C1 segment of cervical spinal cord (tissue), 14 donors: ENCODE results near the gene CPLX1.

Experiments
- DNase-seq, 14 donors: peaks; one replicate each; lab custom pipeline; 2025; lab: John Stamatoyannopoulos, UW

Gene CPLX1

GRCh38 chr4:832536-832935 lies 6.6 kb upstream of the CPLX1 start:
- no peak for DNase-seq

- DNase-seq = no peak
Measured at GRCh38 chr4:832108-832507, 6.2 kb upstream of the CPLX1 start.

- DNase-seq = no peak
Measured at GRCh38 chr4:831483-831805, 5.5 kb upstream of the CPLX1 start.

GRCh38 chr4:830601-831482 lies 4.9 kb upstream of the CPLX1 start:
- DNase-seq = no peak

- DNase-seq = no peak
Measured at GRCh38 chr4:829761-830600, 4.1 kb upstream of the CPLX1 start.

- DNase-seq = no peak
Measured at GRCh38 chr4:829291-829690, 3.4 kb upstream of the CPLX1 start.

- peak in 1 of 14 donors; percentile 30 for DNase-seq
Measured at GRCh38 chr4:828641-829271, 2.8 kb upstream of the CPLX1 start.

- DNase-seq = peak in 1 of 14 donors; percentile 35
Measured at GRCh38 chr4:827209-828081, 1.5 kb upstream of the CPLX1 start.

- DNase-seq = no peak
Measured at GRCh38 chr4:826508-827208, 729 bp upstream of the CPLX1 start.

- DNase-seq = no peak
Measured at GRCh38 chr4:825063-825970, 612 bp downstream of the CPLX1 start.

- no peak for DNase-seq
Measured at GRCh38 chr4:824461-825062, 1.4 kb downstream of the CPLX1 start.

- DNase-seq = peak in 1 of 14 donors; percentile 31
Measured at GRCh38 chr4:823761-824460, 2.0 kb downstream of the CPLX1 start.

- DNase-seq = no peak
Measured at GRCh38 chr4:823176-823760, 2.7 kb downstream of the CPLX1 start.

- DNase-seq = no peak
Measured at GRCh38 chr4:822361-823175, 3.4 kb downstream of the CPLX1 start.

- DNase-seq = no peak
Measured at GRCh38 chr4:821631-822030, 4.3 kb downstream of the CPLX1 start.

- DNase-seq = no peak
Measured at GRCh38 chr4:821181-821591, 4.7 kb downstream of the CPLX1 start.
